ENCODE results near the gene CRYGC. TPM values are rescaled to one million over a fixed set of nuclear protein-coding genes. Genes with fewer than 3 reads are reported as not detected.

The CRYGC gene
- total and polyA plus RNA-seq, 2 donors (not counting 3 experiments of a cell fraction or from before 2014, with no cell fraction given): not detected

DNA sequence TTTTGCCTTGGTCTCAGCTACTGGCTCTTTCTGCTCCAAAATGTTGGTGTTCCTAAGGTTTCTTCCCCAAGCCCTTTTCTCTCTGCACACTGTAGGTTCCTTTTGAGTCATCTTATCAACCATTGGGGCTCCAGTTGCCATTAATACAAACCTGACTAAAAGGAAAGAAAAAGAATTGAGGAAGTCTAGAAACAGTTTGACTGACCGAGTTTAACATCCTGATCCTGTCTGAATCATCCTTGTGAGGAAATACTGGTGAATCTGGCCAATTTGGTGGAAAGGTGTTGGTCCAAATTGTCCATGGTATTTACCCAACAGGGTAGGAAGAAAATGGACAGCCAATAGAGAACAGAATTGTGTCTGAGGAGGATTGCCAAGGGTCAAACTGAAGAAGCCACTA lies 43.6 kb downstream of the CRYGC start:
- Histone ChIP-seq H3K27ac (ENCODE audit: insufficient read depth, low read depth, low read length) (no peak overlapping the region), H3K4me1 (ENCODE audit: control insufficient read depth, extremely low read depth, insufficient read depth, low read length) (no peaks in the 10 kb centered on the region), H3K4me3 (replicated peaks in 1 of 3; ENCODE audit: insufficient read depth in 1 of 3, low read depth in 1 of 3, low read length in 3 of 3) (no peak overlapping the region), H3K9me1 (replicated peaks; ENCODE audit: control insufficient read depth, extremely low read depth, insufficient read depth, low read length) (no peaks in the 10 kb centered on the region), H3K79me2 (ENCODE audit: control insufficient read depth, insufficient read depth, low read length) (no peaks in the 10 kb centered on the region), H3K4me2 (ENCODE audit: insufficient read depth, low read length) (no peak overlapping the region), H3K36me3 (ENCODE audit: control insufficient read depth in 2 of 2, extremely low read depth in 1 of 2, insufficient read depth in 2 of 2, low read length in 2 of 2) (no peaks in the 10 kb centered on the region), H3K9ac (replicated peaks; ENCODE audit: extremely low read depth, insufficient read depth, low read length) (no peak overlapping the region), H3K27me3 (ENCODE audit: control insufficient read depth in 2 of 2, insufficient read depth in 2 of 2, low read length in 2 of 2) (peaks cover 1 to 4% of the 10 kb centered on the region in 2 experiments), H2AFZ (ENCODE audit: low read depth, low read length) (no peak overlapping the region), H4K20me1 (replicated peaks; ENCODE audit: control insufficient read depth, extremely low read depth, insufficient read depth, low read length) (no peaks in the 10 kb centered on the region), H3K9me3 (replicated peaks; ENCODE audit: control insufficient read depth, insufficient read depth, low read length) (no peaks in the 10 kb centered on the region)
- intact Hi-C loops (cut with micrococcal nuclease): no loop called here
- TF ChIP-seq, protein P1, sequence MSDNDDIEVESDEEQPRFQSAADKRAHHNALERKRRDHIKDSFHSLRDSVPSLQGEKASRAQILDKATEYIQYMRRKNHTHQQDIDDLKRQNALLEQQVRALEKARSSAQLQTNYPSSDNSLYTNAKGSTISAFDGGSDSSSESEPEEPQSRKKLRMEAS (IDR thresholded peaks at IDR 0.05; ENCODE audit: insufficient read depth, insufficient read length): no peak
- TF ChIP-seq FOS (IDR thresholded peaks at IDR 0.05; ENCODE audit: borderline replicate concordance, insufficient read depth, low read length) (no peak), POLR2A (IDR thresholded peaks at IDR 0.05; ENCODE audit: low read depth, low read length) (no peak), JUN (IDR thresholded peaks at IDR 0.05; ENCODE audit: borderline replicate concordance, insufficient read depth, insufficient read length, low read depth) (no peak), POLR2AphosphoS5 (IDR thresholded peaks at IDR 0.05; ENCODE audit: insufficient read depth, low read depth, low read length) (no peak), GATA2 (IDR thresholded peaks at IDR 0.05; ENCODE audit: insufficient read depth, insufficient read length, low read depth, low read length) (no peak), EZH2 (IDR thresholded peaks at IDR 0.05; ENCODE audit: borderline replicate concordance, low read depth, low read length, severe bottlenecking) (no peak), MYC (IDR thresholded peaks at IDR 0.05; ENCODE audit: low read depth, low read length) (no peak)
- TF ChIP-seq, protein P2, sequence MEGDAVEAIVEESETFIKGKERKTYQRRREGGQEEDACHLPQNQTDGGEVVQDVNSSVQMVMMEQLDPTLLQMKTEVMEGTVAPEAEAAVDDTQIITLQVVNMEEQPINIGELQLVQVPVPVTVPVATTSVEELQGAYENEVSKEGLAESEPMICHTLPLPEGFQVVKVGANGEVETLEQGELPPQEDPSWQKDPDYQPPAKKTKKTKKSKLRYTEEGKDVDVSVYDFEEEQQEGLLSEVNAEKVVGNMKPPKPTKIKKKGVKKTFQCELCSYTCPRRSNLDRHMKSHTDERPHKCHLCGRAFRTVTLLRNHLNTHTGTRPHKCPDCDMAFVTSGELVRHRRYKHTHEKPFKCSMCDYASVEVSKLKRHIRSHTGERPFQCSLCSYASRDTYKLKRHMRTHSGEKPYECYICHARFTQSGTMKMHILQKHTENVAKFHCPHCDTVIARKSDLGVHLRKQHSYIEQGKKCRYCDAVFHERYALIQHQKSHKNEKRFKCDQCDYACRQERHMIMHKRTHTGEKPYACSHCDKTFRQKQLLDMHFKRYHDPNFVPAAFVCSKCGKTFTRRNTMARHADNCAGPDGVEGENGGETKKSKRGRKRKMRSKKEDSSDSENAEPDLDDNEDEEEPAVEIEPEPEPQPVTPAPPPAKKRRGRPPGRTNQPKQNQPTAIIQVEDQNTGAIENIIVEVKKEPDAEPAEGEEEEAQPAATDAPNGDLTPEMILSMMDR (IDR thresholded peaks at IDR 0.05; ENCODE audit: extremely low read depth in 1 of 2, insufficient read depth in 1 of 2, low read depth in 1 of 2, low read length in 2 of 2): no peak
- dilution Hi-C loops (cut with MboI; ENCODE audit: extremely low pct_ligation_motif_present, low sequenced_read_pairs): no loop called here
- no peak for DNase-seq (ENCODE audit: low read depth, low spot score)
- no peak for FAIRE-seq
- BruUV-seq (replicated peaks): no TSS peak
- ChIA-PET CTCF (no interaction called here), POLR2A (no interaction called here)
